ENCODE data around the gene PIGX.
A peak's percentile ranks its signal among the peaks of the same experiment; 100 is the strongest.

Gene PIGX

DNA sequence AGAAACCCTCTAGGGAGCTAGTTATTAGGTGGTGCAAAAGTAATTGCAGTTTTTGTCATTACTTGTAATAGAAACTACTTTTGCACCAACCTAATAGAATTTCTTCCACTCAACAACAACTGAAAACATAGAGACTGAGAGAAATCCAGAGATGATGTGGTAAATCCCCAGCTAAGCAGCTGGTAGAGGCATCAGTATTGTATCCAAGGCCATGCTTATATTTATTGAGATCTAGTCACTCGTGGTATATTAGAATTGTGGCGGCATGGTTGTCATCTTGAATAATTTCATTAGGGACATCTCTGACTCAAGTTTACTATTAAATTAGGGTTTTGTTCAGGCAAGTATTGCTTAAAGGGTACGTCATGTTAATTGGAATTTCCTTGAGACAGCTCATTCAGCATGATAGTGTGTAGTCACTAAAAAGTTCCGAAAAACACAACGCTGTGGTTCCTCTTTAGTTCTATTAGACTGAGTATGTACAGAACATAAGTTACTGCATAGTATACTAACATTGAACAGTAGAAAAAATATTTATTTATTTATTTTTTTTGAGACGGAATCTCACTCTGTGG lies 62.8 kb downstream of the PIGX start:
- DNase-seq (ENCODE audit: low read depth, low spot score), result no peak
- H3K27ac ChIP-seq, result peak overlapping the region; percentile 89

DNA sequence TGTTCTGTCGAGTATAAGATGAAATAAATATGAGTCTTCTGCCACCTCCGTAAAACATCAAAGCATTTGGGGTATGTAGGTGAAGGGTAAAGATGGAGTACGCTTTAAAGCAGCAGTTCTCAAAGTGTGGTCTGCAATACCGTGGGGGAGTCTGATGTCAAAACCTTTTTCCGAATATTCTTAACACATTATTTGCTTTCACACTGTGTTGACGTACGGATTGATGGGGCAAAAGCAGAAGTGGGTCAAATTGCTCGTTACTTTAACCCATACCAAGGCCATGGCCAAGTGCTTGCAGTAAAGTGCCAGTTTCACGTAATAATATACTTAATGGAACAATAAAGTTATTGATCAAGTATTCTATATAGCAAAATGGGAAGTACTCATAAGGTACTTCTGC lies 63.8 kb downstream of the PIGX start:
- Histone ChIP-seq H3K9me3 (ENCODE audit: low read depth, low read length) (no peaks in the 10 kb centered on the region), H3K36me3 (ENCODE audit: insufficient read depth, low read length) (peaks cover 46% of the 10 kb centered on the region), H3K4me3 (no peak overlapping the region), H3K9ac (ENCODE audit: insufficient read length) (no peak overlapping the region), H3K27ac (no peak overlapping the region)
- TF ChIP-seq POLR2AphosphoS5 (IDR thresholded peaks at IDR 0.05; ENCODE audit: borderline replicate concordance, low read depth, low read length) (no peak), EZH2 (IDR thresholded peaks at IDR 0.05) (no peak), FOXP2 (optimal IDR thresholded peaks at IDR 0.05; ENCODE audit: control extremely low read depth, extremely low read length, insufficient read depth) (no peak)
- no peak for DNase-seq (ENCODE audit: low read depth, low spot score)

More for the DNA sequence above, 62.8 kb downstream of the PIGX start:
- Histone ChIP-seq H3K9ac (ENCODE audit: insufficient read length) (no peak overlapping the region), H3K4me3 (no peak overlapping the region), H3K9me3 (ENCODE audit: low read depth, low read length) (no peaks in the 10 kb centered on the region), H3K36me3 (ENCODE audit: insufficient read depth, low read length) (peaks cover 43% of the 10 kb centered on the region)
- TF ChIP-seq POLR2AphosphoS5 (IDR thresholded peaks at IDR 0.05; ENCODE audit: borderline replicate concordance, low read depth, low read length), result no peak
- TF ChIP-seq EZH2 (IDR thresholded peaks at IDR 0.05), result no peak
- no peak for TF ChIP-seq FOXP2 (optimal IDR thresholded peaks at IDR 0.05; ENCODE audit: control extremely low read depth, extremely low read length, insufficient read depth)

DNA sequence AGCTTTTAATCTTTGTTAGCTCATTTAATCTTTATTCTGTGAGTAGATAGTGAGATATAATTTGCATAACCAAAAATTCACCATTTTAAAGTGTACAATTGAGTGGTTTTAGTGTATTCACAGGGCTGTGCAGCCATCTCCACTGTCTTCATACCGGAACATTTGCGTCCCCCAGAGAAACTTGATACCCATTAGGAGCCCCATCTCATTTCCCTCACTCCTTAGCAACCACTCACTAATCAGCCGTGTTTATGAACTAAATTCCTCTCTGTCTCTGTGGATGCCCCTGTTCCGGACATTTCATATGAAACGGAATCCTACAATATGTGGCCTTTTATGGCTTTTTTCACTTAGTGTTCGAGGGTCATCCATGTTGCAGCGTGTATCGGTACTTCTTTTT lies 65.7 kb downstream of the PIGX start:
- Histone ChIP-seq H3K36me3 (ENCODE audit: insufficient read depth, low read length) (peaks cover 48% of the 10 kb centered on the region), H3K9me3 (ENCODE audit: low read depth, low read length) (no peaks in the 10 kb centered on the region), H3K27ac (no peak overlapping the region), H3K4me3 (no peak overlapping the region), H3K9ac (ENCODE audit: insufficient read length) (no peak overlapping the region)
- TF ChIP-seq FOXP2 (optimal IDR thresholded peaks at IDR 0.05; ENCODE audit: control extremely low read depth, extremely low read length, insufficient read depth) (no peak), POLR2AphosphoS5 (IDR thresholded peaks at IDR 0.05; ENCODE audit: borderline replicate concordance, low read depth, low read length) (no peak), EZH2 (IDR thresholded peaks at IDR 0.05) (no peak)
- no peak for DNase-seq (ENCODE audit: low read depth, low spot score)

DNA sequence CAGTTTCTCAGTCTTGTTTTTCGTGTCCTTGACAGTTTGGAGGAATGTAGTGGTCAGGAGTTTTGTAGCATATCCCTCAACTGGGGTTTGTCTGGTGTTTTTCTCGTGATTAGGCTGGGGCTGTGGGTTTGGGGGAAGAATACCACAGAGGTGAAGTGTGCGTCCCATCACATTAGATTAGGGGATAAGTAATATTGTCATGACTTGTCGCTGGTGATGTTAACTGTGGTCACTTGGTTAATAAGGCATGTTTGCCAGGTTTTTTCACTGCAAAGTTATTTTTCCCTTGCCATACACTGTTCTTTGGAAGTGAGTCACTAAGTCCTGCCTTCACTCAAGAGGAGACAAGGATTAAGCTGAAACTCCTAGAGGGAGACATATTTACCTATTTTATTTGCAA lies 66.6 kb downstream of the PIGX start:
- TF ChIP-seq EZH2 (IDR thresholded peaks at IDR 0.05) (no peak), FOXP2 (optimal IDR thresholded peaks at IDR 0.05; ENCODE audit: control extremely low read depth, extremely low read length, insufficient read depth) (no peak), POLR2AphosphoS5 (IDR thresholded peaks at IDR 0.05; ENCODE audit: borderline replicate concordance, low read depth, low read length) (no peak)
- no peak overlapping the region for H3K27ac ChIP-seq
- no peak overlapping the region for H3K4me3 ChIP-seq
- H3K9me3 ChIP-seq (ENCODE audit: low read depth, low read length), result no peaks in the 10 kb centered on the region
- no peak for DNase-seq (ENCODE audit: low read depth, low spot score)
- H3K36me3 ChIP-seq (ENCODE audit: insufficient read depth, low read length), result peaks cover 57% of the 10 kb centered on the region
- H3K9ac ChIP-seq (ENCODE audit: insufficient read length), result no peak overlapping the region

DNA sequence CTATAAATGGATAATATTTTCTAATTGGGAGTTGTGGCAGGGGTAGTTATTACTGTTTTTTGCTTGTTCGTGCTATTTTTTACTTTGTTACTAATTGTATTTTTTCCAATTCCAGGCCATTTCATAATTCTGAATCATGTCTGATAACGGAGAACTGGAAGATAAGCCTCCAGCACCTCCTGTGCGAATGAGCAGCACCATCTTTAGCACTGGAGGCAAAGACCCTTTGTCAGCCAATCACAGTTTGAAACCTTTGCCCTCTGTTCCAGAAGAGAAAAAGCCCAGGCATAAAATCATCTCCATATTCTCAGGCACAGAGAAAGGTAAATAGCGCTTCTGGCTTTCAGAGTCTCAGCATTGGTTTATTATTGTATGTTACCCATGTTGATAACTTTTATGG lies 70.3 kb downstream of the PIGX start:
- no peak for DNase-seq (ENCODE audit: low read depth, low spot score)
- Histone ChIP-seq H3K4me3 (no peak overlapping the region), H3K9ac (ENCODE audit: insufficient read length) (no peak overlapping the region), H3K36me3 (ENCODE audit: insufficient read depth, low read length) (peaks cover 66% of the 10 kb centered on the region), H3K9me3 (ENCODE audit: low read depth, low read length) (no peaks in the 10 kb centered on the region), H3K27ac (no peak overlapping the region)
- TF ChIP-seq POLR2AphosphoS5 (IDR thresholded peaks at IDR 0.05; ENCODE audit: borderline replicate concordance, low read depth, low read length) (no peak), EZH2 (IDR thresholded peaks at IDR 0.05) (no peak), FOXP2 (optimal IDR thresholded peaks at IDR 0.05; ENCODE audit: control extremely low read depth, extremely low read length, insufficient read depth) (no peak)
